ENCODE results near the gene SLC4A5.

SLC4A5 gene

DNA sequence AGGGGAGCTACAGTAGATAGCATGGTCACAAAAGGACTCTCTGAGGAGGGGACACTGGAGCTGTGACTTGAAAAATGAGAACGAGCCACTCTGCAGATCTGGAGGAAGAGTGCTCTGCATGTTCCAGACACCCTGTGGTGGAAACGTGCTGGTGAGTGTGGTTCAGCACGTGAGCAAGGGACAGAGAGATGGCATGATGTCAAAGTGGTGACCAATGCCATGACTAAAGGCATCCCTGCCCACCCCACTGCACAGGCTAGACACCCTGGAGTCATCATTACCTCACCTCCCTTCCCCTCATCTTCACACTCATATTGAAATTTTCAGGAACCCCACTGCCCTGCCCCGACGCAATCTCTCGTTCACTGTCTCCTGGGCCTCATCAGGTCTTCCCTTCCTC, 56.5 kb downstream of the SLC4A5 start:
- Histone ChIP-seq H3K9ac (ENCODE audit: low read depth in 1 of 2, low read length in 2 of 2) (no peak overlapping the region), H3K36me3 (ENCODE audit: control insufficient read depth in 2 of 2, insufficient read depth in 2 of 2, low read length in 2 of 2) (no peaks in the 10 kb centered on the region), H3K9me3 (ENCODE audit: control insufficient read depth in 2 of 2, low read length in 2 of 2) (no peaks in the 10 kb centered on the region), H3K4me1 (ENCODE audit: control insufficient read depth in 2 of 2, insufficient read depth in 2 of 2, low read length in 2 of 2) (peaks cover 2 to 6% of the 10 kb centered on the region in 2 donors), H3K27ac (ENCODE audit: low read depth in 2 of 2, low read length in 2 of 2) (no peak overlapping the region), H3K4me3 (ENCODE audit: low read length in 2 of 2) (no peak overlapping the region), H3K27me3 (ENCODE audit: control insufficient read depth in 2 of 2, insufficient read depth in 2 of 2, low read length in 2 of 2) (no peaks in the 10 kb centered on the region)

DNA sequence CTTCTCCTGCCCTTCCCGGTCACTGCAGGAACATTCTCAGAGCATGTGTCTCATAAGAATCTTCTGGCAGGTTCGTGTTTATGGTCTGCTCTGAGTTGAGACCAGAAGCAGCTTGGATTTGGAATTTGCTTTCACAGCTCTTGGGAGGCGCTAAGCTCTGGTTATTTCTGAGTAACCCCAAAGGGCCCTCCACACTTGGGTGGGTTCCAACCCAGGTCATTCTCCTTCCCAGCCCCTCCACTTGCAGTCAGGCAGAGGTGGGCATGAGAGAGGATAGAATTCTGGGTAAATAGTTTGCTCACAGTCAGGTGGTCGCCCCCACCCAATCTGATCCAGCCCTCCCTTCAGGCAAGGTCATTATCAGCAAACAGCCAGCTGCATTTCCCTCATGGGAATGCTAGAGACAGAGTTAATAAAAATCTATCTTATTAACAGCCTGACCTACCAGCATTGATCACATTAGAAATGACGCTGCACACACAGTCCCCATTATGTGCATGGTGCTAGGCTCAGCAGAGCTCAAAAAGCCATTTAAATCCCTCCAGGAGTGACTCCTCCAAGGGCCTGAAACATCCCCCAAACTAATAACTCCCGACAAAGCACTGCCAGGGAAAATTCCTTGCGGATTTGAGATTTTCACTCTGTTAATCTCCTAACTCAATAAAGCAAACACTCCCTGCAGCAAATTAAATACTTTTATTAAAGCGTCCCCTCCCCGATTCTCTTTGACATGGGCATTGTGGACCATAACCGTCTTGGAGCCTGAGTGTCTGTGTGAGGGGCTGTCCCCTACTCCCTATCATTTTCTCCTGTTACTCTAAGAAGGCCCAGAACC, 61.9 kb downstream of the SLC4A5 start:
- H3K36me3 ChIP-seq (ENCODE audit: control insufficient read depth in 2 of 2, insufficient read depth in 2 of 2, low read length in 2 of 2), result no peaks in the 10 kb centered on the region
- H3K9ac ChIP-seq (ENCODE audit: low read depth in 1 of 2, low read length in 2 of 2), result no peak overlapping the region
- no peaks in the 10 kb centered on the region for H3K27me3 ChIP-seq (ENCODE audit: control insufficient read depth in 2 of 2, insufficient read depth in 2 of 2, low read length in 2 of 2)
- peaks cover 0 to 10% of the 10 kb centered on the region in 2 donors for H3K4me1 ChIP-seq (ENCODE audit: control insufficient read depth in 2 of 2, insufficient read depth in 2 of 2, low read length in 2 of 2)
- H3K27ac ChIP-seq (ENCODE audit: low read depth in 2 of 2, low read length in 2 of 2), result no peak overlapping the region
- no peak overlapping the region for H3K4me3 ChIP-seq (ENCODE audit: low read length in 2 of 2)
- no peaks in the 10 kb centered on the region for H3K9me3 ChIP-seq (ENCODE audit: control insufficient read depth in 2 of 2, low read length in 2 of 2)

DNA sequence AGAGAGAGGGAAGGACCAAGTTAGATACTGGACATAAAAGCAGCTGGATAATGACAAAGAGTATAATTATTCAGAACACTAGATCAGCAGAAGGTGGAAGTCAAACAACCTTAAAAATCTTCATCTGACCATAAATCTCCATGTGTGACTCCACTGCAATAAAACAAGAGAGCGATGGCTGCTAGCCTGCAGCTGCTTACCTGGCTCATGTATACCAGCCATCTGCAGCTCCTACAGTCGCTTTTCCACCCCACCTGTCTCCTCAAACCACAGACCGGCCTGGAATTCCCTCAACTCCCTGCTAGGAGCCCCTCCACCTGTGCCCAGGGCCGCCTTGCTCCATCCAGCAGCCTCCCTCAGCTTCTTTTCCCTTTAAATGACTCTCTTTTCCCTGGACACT, 64.5 kb downstream of the SLC4A5 start:
- Histone ChIP-seq H3K9me3 (ENCODE audit: control insufficient read depth in 2 of 2, low read length in 2 of 2) (no peaks in the 10 kb centered on the region), H3K9ac (ENCODE audit: low read depth in 1 of 2, low read length in 2 of 2) (no peak overlapping the region), H3K4me1 (ENCODE audit: control insufficient read depth in 2 of 2, insufficient read depth in 2 of 2, low read length in 2 of 2) (peaks cover 0 to 10% of the 10 kb centered on the region in 2 donors), H3K27ac (ENCODE audit: low read depth in 2 of 2, low read length in 2 of 2) (no peak overlapping the region), H3K27me3 (ENCODE audit: control insufficient read depth in 2 of 2, insufficient read depth in 2 of 2, low read length in 2 of 2) (no peaks in the 10 kb centered on the region), H3K4me3 (ENCODE audit: low read length in 2 of 2) (no peak overlapping the region), H3K36me3 (ENCODE audit: control insufficient read depth in 2 of 2, insufficient read depth in 2 of 2, low read length in 2 of 2) (no peaks in the 10 kb centered on the region)

DNA sequence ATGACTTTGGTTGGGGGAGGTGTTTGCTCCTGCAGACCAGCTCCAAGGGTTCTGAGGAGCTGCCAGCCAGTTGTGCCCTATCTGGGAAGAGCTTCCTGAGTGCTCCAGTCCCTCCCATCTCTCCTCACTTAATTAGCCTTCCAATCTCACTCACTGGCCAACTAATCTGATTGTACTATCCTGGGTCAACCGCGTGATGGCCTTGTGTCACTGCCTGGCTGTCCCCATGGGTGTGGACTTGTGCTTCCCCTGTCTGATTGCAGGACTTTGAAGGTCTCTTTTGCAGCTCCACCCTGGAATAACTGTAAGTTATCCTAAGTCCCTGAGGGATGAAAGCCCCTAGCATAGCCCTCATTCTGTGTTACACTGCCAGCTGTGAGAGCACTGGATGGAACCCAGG, 65.0 kb downstream of the SLC4A5 start:
- Histone ChIP-seq H3K4me1 (ENCODE audit: control insufficient read depth in 2 of 2, insufficient read depth in 2 of 2, low read length in 2 of 2) (peaks cover 0 to 10% of the 10 kb centered on the region in 2 donors), H3K4me3 (ENCODE audit: low read length in 2 of 2) (no peak overlapping the region), H3K27me3 (ENCODE audit: control insufficient read depth in 2 of 2, insufficient read depth in 2 of 2, low read length in 2 of 2) (no peaks in the 10 kb centered on the region), H3K9me3 (ENCODE audit: control insufficient read depth in 2 of 2, low read length in 2 of 2) (no peaks in the 10 kb centered on the region), H3K36me3 (ENCODE audit: control insufficient read depth in 2 of 2, insufficient read depth in 2 of 2, low read length in 2 of 2) (no peaks in the 10 kb centered on the region), H3K9ac (ENCODE audit: low read depth in 1 of 2, low read length in 2 of 2) (no peak overlapping the region), H3K27ac (ENCODE audit: low read depth in 2 of 2, low read length in 2 of 2) (no peak overlapping the region)

DNA sequence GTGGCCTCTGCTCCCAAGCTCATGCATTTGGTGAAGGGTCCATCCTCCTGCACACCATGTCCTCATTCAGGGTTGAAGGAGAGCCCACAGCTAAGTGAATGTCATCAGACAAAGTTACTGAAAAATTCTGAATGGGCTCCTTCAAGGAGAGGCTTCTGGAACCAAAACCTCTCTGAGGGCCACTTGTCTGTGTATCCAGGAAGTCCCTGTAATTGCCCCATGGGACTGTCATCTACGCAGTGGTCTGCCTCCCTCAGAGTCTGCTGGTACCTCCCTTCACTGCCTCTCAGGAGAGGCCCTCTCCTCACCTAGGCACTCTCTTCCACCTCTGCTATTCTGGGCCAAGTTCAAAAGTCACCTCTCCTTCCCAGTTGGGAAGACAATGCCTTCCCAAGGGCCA, 68.0 kb downstream of the SLC4A5 start:
- Histone ChIP-seq H3K9ac (ENCODE audit: low read depth in 1 of 2, low read length in 2 of 2) (no peak overlapping the region), H3K36me3 (ENCODE audit: control insufficient read depth in 2 of 2, insufficient read depth in 2 of 2, low read length in 2 of 2) (no peaks in the 10 kb centered on the region), H3K4me3 (ENCODE audit: low read length in 2 of 2) (no peak overlapping the region), H3K4me1 (ENCODE audit: control insufficient read depth in 2 of 2, insufficient read depth in 2 of 2, low read length in 2 of 2) (peaks cover 0 to 10% of the 10 kb centered on the region in 2 donors), H3K9me3 (ENCODE audit: control insufficient read depth in 2 of 2, low read length in 2 of 2) (no peaks in the 10 kb centered on the region), H3K27me3 (ENCODE audit: control insufficient read depth in 2 of 2, insufficient read depth in 2 of 2, low read length in 2 of 2) (no peaks in the 10 kb centered on the region), H3K27ac (ENCODE audit: low read depth in 2 of 2, low read length in 2 of 2) (no peak overlapping the region)

DNA sequence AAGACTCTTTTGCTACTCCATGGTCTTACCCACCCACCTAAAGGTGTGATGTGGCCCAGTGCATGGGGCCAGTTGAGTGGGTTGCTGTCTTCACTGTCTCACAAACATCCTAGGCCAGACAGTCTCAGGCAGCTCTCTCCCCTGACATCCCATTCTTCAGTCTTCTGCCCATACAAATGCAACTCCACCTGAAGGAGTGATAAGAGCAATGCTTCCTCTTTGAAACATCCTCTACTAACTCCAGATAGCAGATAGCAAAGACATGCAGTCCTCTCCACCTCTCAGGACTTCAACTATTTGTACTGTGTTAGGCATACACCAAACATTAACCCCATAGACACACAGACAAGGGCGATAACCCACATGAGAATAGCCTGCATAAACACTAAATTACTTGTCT, 73.5 kb downstream of the SLC4A5 start:
- H3K27ac ChIP-seq (ENCODE audit: low read depth in 2 of 2, low read length in 2 of 2), result no peak overlapping the region
- peaks cover 6% of the 10 kb centered on the region in 2 donors for H3K4me1 ChIP-seq (ENCODE audit: control insufficient read depth in 2 of 2, insufficient read depth in 2 of 2, low read length in 2 of 2)
- no peaks in the 10 kb centered on the region for H3K27me3 ChIP-seq (ENCODE audit: control insufficient read depth in 2 of 2, insufficient read depth in 2 of 2, low read length in 2 of 2)
- no peak overlapping the region for H3K9ac ChIP-seq (ENCODE audit: low read depth in 1 of 2, low read length in 2 of 2)
- no peak overlapping the region for H3K4me3 ChIP-seq (ENCODE audit: low read length in 2 of 2)
- no peaks in the 10 kb centered on the region for H3K9me3 ChIP-seq (ENCODE audit: control insufficient read depth in 2 of 2, low read length in 2 of 2)
- H3K36me3 ChIP-seq (ENCODE audit: control insufficient read depth in 2 of 2, insufficient read depth in 2 of 2, low read length in 2 of 2), result no peaks in the 10 kb centered on the region

DNA sequence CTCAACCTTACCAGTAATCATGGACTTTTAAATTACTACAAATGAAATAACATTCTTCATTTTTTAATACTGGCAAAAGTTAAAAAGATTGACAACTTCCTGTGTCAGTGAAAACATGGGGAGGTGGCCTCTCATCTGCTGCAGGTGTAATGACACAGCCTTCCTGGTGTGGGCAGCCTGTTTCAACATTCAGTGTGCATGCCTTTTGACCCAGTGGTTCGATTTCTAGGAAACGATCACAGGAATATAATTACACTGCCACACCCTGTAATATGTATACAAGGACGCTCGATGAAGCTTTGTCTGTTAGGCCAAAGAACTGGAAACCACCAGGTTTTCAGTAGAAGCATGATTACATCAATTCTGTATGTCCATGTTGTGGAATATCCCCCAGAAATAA, 76.1 kb downstream of the SLC4A5 start:
- no peaks in the 10 kb centered on the region for H3K9me3 ChIP-seq (ENCODE audit: control insufficient read depth in 2 of 2, low read length in 2 of 2)
- no peaks in the 10 kb centered on the region for H3K36me3 ChIP-seq (ENCODE audit: control insufficient read depth in 2 of 2, insufficient read depth in 2 of 2, low read length in 2 of 2)
- H3K27me3 ChIP-seq (ENCODE audit: control insufficient read depth in 2 of 2, insufficient read depth in 2 of 2, low read length in 2 of 2), result no peaks in the 10 kb centered on the region
- no peak overlapping the region for H3K9ac ChIP-seq (ENCODE audit: low read depth in 1 of 2, low read length in 2 of 2)
- peak overlapping the region; percentile 14 to 41 for H3K4me3 ChIP-seq (ENCODE audit: low read length in 2 of 2)
- peaks cover 6% of the 10 kb centered on the region in 2 donors for H3K4me1 ChIP-seq (ENCODE audit: control insufficient read depth in 2 of 2, insufficient read depth in 2 of 2, low read length in 2 of 2)
- peak overlapping the region; percentile 83 to 86 for H3K27ac ChIP-seq (ENCODE audit: low read depth in 2 of 2, low read length in 2 of 2)

DNA sequence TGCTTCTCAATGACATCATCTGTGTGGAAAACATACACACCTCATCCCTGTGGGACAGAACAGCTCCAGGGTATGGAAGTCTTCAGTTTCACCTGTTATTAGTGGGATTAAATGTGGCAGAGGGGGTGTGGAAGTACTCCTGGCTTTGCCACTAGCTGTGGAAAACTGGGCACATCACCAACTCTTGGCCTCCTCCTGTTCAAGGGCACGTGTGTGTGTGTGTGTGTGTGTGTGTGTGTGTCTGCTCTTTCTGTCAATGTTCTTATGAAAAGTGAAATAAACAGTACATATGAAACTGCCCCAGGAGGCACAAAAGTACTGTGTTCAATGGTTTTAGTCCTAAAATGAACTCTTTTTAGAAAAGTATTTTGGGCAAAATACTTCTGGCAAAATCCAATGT, 78.9 kb downstream of the SLC4A5 start:
- Histone ChIP-seq H3K4me3 (ENCODE audit: low read length in 2 of 2) (no peak overlapping the region), H3K9me3 (ENCODE audit: control insufficient read depth in 2 of 2, low read length in 2 of 2) (no peaks in the 10 kb centered on the region), H3K27me3 (ENCODE audit: control insufficient read depth in 2 of 2, insufficient read depth in 2 of 2, low read length in 2 of 2) (no peaks in the 10 kb centered on the region), H3K27ac (ENCODE audit: low read depth in 2 of 2, low read length in 2 of 2) (no peak overlapping the region), H3K36me3 (ENCODE audit: control insufficient read depth in 2 of 2, insufficient read depth in 2 of 2, low read length in 2 of 2) (no peaks in the 10 kb centered on the region), H3K4me1 (ENCODE audit: control insufficient read depth in 2 of 2, insufficient read depth in 2 of 2, low read length in 2 of 2) (peaks cover 6% of the 10 kb centered on the region in 2 donors), H3K9ac (ENCODE audit: low read depth in 1 of 2, low read length in 2 of 2) (no peak overlapping the region)

DNA sequence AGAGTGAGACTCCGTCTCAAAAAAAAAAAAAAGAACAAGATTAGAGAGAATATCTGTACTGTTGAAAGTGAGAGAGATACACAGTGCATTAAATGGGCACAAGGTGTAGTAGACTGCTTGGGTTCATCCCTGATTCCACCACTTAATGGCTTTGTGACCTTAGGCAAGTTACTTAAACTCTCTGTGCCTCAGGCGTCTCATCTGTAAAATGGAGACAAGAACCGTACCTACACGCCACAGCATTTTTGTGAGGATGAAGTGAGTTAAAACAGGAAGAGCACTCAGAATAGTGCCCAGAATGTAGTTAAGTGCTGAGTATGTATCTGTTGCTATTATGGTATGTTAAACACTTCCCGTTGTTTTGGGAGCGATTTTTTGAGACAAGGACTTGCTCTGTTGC, 80.5 kb downstream of the SLC4A5 start:
- peaks cover 6% of the 10 kb centered on the region in 2 donors for H3K4me1 ChIP-seq (ENCODE audit: control insufficient read depth in 2 of 2, insufficient read depth in 2 of 2, low read length in 2 of 2)
- no peaks in the 10 kb centered on the region for H3K9me3 ChIP-seq (ENCODE audit: control insufficient read depth in 2 of 2, low read length in 2 of 2)
- H3K9ac ChIP-seq (ENCODE audit: low read depth in 1 of 2, low read length in 2 of 2), result no peak overlapping the region
- no peak overlapping the region for H3K27ac ChIP-seq (ENCODE audit: low read depth in 2 of 2, low read length in 2 of 2)
- H3K36me3 ChIP-seq (ENCODE audit: control insufficient read depth in 2 of 2, insufficient read depth in 2 of 2, low read length in 2 of 2), result no peaks in the 10 kb centered on the region
- H3K27me3 ChIP-seq (ENCODE audit: control insufficient read depth in 2 of 2, insufficient read depth in 2 of 2, low read length in 2 of 2), result no peaks in the 10 kb centered on the region
- no peak overlapping the region for H3K4me3 ChIP-seq (ENCODE audit: low read length in 2 of 2)

DNA sequence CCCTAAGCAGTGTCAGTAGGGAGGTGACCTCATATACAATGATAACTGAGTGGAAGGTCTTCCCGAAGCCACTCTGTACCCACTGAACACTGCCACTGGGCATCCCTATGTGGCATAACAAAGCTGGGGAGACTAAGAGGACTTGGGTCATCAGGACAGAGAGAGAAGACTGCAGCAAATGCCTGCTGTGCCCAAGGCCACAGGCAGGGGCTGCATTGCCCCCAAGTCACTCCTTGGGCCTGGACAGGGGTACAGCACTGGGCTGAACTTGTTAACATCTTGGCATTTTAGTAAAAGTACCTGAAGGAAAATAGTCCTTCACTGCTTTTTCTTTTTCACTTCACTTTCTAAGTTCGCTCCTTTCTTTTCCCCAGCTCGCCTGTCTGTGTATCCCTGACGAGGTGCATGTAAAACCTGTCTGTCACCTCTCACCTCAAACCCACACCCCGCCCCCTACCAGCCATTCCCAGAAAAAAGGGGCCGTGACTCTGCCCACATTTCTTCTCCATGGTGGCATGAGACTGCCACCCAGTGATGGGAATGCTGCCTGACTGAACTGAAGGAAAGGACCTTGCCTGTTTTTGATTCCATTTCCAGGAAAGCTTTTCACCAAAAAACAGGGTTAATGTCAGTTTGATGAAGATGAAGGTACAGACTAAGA, 81.9 kb downstream of the SLC4A5 start:
- Histone ChIP-seq H3K27me3 (ENCODE audit: control insufficient read depth in 2 of 2, insufficient read depth in 2 of 2, low read length in 2 of 2) (no peaks in the 10 kb centered on the region), H3K9ac (ENCODE audit: low read depth in 1 of 2, low read length in 2 of 2) (no peak overlapping the region), H3K36me3 (ENCODE audit: control insufficient read depth in 2 of 2, insufficient read depth in 2 of 2, low read length in 2 of 2) (no peaks in the 10 kb centered on the region)

More for the DNA sequence above, 81.9 kb downstream of the SLC4A5 start:
- Histone ChIP-seq H3K4me1 (ENCODE audit: control insufficient read depth in 2 of 2, insufficient read depth in 2 of 2, low read length in 2 of 2) (no peaks in the 10 kb centered on the region), H3K9me3 (ENCODE audit: control insufficient read depth in 2 of 2, low read length in 2 of 2) (no peaks in the 10 kb centered on the region), H3K27ac (ENCODE audit: low read depth in 2 of 2, low read length in 2 of 2) (no peak overlapping the region), H3K4me3 (ENCODE audit: low read length in 2 of 2) (no peak overlapping the region)

All from mucosa of rectum (tissue), 2 donors.